Activated naive CD4-positive, alpha-beta T cell treated with anti-CD3 and anti-CD28 coated beads, Interleukin-2, amount 10 ng/mL, durations not matched to agents 7 days and 5 days (primary cell): ENCODE measurements around the gene HES2.
"Not testable (repeated sequence)": the region's sequence is repeated elsewhere in the genome, so short reads cannot be mapped to it uniquely, and the experiment has no call there.

Source experiments
- CTCF ChIA-PET: fragments of 350-600 bp; sonication (Branson Sonifier 250); formaldehyde crosslinking; loops from one replicate; lab custom pipeline; 2021; ENCODE audit warnings: antibody characterized with exemption; lab: Charles Lee
- DNase-seq: peaks from one replicate; pipeline ENCODE4 v3.0.0-alpha.2; 2020
- H3K27ac Mint-ChIP-seq: one replicate; pipeline ENCODE4 v1.8.0; 2021; ENCODE audit warnings: mild to moderate bottlenecking, moderate library complexity, mixed read lengths
- H3K27me3 Mint-ChIP-seq: one replicate; pipeline ENCODE4 v1.8.0; 2021; ENCODE audit warnings: mild to moderate bottlenecking, mixed read lengths
- H3K36me3 Mint-ChIP-seq: one replicate; pipeline ENCODE4 v1.8.0; 2021; ENCODE audit warnings: mixed read lengths
- H3K4me1 Mint-ChIP-seq: one replicate; pipeline ENCODE4 v1.8.0; 2021; ENCODE audit warnings: mixed read lengths
- H3K4me3 Mint-ChIP-seq: one replicate; pipeline ENCODE4 v1.8.0; 2021; ENCODE audit warnings: mild to moderate bottlenecking, moderate library complexity, mixed read lengths
- H3K9me3 Mint-ChIP-seq: one replicate; pipeline ENCODE4 v1.8.0; 2021; ENCODE audit warnings: mixed read lengths

Gene HES2

DNA sequence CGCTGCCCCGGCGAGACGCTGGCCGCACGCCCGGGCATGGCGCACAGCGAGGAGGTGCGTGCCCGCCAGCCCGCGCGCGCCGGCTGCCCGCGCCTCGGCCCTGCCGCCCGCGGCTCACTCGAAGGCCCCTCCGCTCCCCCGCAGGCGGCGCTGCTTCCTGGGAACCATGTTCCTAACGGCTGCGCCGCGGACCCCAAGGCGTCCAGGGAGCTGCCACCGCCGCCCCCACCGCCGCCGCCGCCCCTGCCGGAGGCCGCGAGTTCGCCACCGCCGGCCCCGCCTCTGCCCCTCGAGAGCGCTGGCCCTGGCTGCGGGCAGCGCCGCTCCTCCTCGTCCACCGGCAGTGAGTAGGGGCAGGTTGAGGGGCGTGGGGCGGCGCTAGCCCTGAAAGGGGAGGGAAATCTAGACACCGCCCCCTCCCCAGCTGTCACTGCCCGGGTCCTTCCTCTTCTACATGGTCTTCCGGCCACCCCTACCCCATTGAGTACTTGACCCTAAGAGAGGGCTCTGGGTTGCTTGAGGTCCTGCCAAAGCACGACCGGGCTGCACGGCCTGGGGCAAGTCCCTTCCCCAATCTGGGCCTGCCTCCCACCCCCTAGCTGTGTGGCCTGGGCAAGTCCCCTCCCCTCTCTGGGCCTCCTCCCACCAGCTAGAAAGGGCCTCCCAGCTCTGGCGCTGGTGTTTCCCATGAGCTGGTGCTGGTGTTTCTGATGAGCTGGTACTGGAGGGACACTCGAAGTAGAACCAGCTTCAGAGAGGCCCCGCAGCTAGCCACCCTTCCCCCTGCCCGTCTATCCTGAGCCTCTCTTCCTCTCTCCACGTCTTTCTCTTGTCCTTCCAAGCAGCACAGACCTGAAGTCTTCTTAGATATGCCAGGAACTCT lies 29.3 kb upstream of the HES2 start:
- Mint-ChIP-seq H3K27ac (no peak overlapping the region), H3K9me3 (no peaks in the 10 kb centered on the region), H3K27me3 (peaks cover 99% of the 10 kb centered on the region), H3K36me3 (no peaks in the 10 kb centered on the region), H3K4me1 (peaks cover 28% of the 10 kb centered on the region), H3K4me3 (peak overlapping the region; percentile 33)
- peak; percentile 47 for DNase-seq
- CTCF ChIA-PET: interaction anchor here (0.6 to 3.9 kb wide), 8 partner anchors 9 to 202 kb away, joined by 3 to 13 read pairs (median 4); no protein-coding TSS in a partner anchor

DNA sequence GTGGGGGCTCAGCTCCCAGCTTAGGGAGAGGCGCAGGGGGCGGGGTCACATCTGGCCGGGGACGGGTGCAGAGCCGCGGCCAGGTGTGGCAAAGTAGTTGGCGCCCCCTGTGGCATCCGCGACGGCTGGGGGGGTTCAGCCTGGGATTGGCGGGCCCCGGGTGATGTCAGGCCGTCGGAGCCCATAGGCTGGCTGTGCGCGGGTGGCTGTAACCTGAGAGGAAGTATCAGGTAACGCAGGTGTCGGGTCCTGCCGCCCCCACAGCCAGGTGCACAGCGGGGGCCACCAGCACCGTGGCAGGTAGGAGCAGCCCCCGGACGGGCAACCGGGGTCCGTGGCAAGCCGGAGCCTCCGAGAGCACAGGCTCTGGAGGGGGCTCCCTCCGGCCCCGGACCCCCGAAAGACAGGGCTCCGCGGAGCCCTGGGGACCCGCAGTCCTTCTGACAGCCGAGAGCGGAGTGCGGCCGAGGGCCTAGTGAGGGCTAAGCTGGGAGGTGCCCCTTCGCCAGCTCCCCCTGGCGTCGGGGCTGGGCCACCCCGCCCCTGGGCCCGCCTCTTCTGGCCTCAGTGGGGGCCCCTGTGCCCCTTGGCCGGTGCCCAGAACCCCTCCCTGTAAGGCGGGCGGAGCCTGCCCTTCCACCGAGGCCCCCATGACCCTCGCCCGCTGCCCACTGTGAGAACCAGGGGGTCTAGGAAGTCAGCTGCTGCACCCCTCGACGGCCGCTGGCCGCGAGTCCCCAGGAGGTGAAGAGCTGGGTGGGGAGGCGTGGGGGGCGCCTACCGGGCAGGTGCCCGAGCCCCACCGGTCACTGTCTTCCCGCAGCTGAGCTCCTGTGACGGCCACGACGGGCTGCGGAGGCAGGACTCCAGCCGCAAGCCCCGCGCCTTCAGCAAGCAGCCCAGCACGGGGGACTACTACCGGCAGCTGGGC lies 28.4 kb upstream of the HES2 start:
- Mint-ChIP-seq H3K36me3 (no peaks in the 10 kb centered on the region), H3K9me3 (no peaks in the 10 kb centered on the region), H3K27ac (no peak overlapping the region), H3K4me3 (peak overlapping the region; percentile 21), H3K4me1 (peaks cover 22% of the 10 kb centered on the region), H3K27me3 (peaks cover 99% of the 10 kb centered on the region)
- CTCF ChIA-PET: interaction anchor here (0.8 to 3.9 kb wide), 2 partner anchors 9 to 41 kb away, joined by 3 to 13 read pairs; no protein-coding TSS in a partner anchor
- peak; percentile 56 for DNase-seq

GRCh38 chr1:6447016-6447817 lies 27.5 kb upstream of the HES2 start:
- CTCF ChIA-PET: interaction anchor here (1.1 to 3.9 kb wide), 3 partner anchors 10 to 42 kb away, joined by 3 to 13 read pairs (median 4); no protein-coding TSS in a partner anchor
- Mint-ChIP-seq H3K4me1 (peaks cover 22% of the 10 kb centered on the region), H3K27ac (no peak overlapping the region), H3K9me3 (no peaks in the 10 kb centered on the region), H3K4me3 (peak overlapping the region; percentile 21), H3K27me3 (peaks cover 99% of the 10 kb centered on the region), H3K36me3 (no peaks in the 10 kb centered on the region)
- DNase-seq: no peak

GRCh38 chr1:6446665-6447015 lies 26.9 kb upstream of the HES2 start:
- no peak overlapping the region for H3K27ac Mint-ChIP-seq
- H3K27me3 Mint-ChIP-seq: peaks cover 99% of the 10 kb centered on the region
- H3K4me3 Mint-ChIP-seq: no peak overlapping the region
- CTCF ChIA-PET: interaction anchor here (1.1 to 1.6 kb wide), 4 partner anchors 9 to 30 kb away, joined by 3 to 8 read pairs (median 4); no protein-coding TSS in a partner anchor
- DNase-seq: no peak
- H3K4me1 Mint-ChIP-seq: peaks cover 22% of the 10 kb centered on the region
- H3K36me3 Mint-ChIP-seq: no peaks in the 10 kb centered on the region
- no peaks in the 10 kb centered on the region for H3K9me3 Mint-ChIP-seq

- CTCF ChIA-PET: interaction anchor here (0.7 to 1.6 kb wide), 3 partner anchors 16 to 31 kb away, joined by 3 to 8 read pairs (median 3); no protein-coding TSS in a partner anchor
- H3K4me3 Mint-ChIP-seq, H3K36me3 Mint-ChIP-seq, H3K9me3 Mint-ChIP-seq, DNase-seq, H3K27ac Mint-ChIP-seq: not testable (repeated sequence)
- H3K27me3 Mint-ChIP-seq: peaks cover 99% of the 10 kb centered on the region
- peaks cover 24% of the 10 kb centered on the region for H3K4me1 Mint-ChIP-seq
These were observed 26.2 kb upstream of the HES2 start for GRCh38 chr1:6445929-6446328.

DNA sequence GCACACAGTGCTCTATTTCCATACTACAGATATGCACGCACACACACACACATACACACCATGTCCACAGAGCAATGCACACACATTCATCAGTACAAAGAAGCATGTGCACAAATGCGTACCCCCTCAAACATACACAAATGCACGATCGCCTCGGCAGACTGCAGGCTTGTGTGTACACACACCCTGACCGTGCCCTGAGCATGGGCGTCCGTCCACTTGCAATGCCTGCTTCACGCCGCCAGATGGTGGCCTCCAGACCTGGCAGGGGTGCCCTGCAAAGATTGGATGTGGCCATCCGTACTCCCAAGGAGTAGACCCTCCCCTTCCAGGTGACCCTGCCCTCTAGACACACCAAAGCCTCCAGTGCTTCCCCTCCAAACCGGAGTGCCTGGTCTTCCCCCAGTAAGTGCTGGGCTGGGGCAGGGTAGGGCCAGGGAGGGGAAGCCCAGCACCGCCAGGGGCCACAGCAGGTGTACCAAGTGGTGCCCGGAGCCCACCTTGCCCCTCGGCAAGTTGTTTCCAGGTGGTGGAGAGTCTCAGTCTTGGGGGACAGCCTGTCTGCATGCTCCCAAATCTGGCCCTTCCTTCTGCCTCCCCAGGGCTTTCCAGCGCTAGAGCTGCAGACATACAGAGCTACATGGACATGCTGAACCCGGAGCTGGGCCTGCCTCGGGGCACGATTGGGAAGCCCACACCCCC lies 25.5 kb upstream of the HES2 start:
- no peak overlapping the region for H3K27ac Mint-ChIP-seq
- H3K4me1 Mint-ChIP-seq: peaks cover 23% of the 10 kb centered on the region
- CTCF ChIA-PET: interaction anchor here (0.6 to 1.6 kb wide), 4 partner anchors 17 to 162 kb away, joined by 3 to 8 read pairs (median 3); no protein-coding TSS in a partner anchor
- no peak overlapping the region for H3K4me3 Mint-ChIP-seq
- H3K27me3 Mint-ChIP-seq: peaks cover 99% of the 10 kb centered on the region
- no peaks in the 10 kb centered on the region for H3K36me3 Mint-ChIP-seq
- H3K9me3 Mint-ChIP-seq: no peaks in the 10 kb centered on the region
- peak; percentile 61 for DNase-seq

GRCh38 chr1:6444377-6444776 lies 24.7 kb upstream of the HES2 start:
- Mint-ChIP-seq H3K4me1 (peaks cover 21% of the 10 kb centered on the region), H3K9me3 (no peaks in the 10 kb centered on the region), H3K4me3 (no peak overlapping the region), H3K27ac (no peak overlapping the region), H3K27me3 (peaks cover 99% of the 10 kb centered on the region), H3K36me3 (no peaks in the 10 kb centered on the region)
- CTCF ChIA-PET: interaction anchor here (8.7 kb wide), 1 partner anchor 23 kb away, joined by 78 read pairs; the partner anchor contains the start of gene HES2
- DNase-seq: no peak

DNA sequence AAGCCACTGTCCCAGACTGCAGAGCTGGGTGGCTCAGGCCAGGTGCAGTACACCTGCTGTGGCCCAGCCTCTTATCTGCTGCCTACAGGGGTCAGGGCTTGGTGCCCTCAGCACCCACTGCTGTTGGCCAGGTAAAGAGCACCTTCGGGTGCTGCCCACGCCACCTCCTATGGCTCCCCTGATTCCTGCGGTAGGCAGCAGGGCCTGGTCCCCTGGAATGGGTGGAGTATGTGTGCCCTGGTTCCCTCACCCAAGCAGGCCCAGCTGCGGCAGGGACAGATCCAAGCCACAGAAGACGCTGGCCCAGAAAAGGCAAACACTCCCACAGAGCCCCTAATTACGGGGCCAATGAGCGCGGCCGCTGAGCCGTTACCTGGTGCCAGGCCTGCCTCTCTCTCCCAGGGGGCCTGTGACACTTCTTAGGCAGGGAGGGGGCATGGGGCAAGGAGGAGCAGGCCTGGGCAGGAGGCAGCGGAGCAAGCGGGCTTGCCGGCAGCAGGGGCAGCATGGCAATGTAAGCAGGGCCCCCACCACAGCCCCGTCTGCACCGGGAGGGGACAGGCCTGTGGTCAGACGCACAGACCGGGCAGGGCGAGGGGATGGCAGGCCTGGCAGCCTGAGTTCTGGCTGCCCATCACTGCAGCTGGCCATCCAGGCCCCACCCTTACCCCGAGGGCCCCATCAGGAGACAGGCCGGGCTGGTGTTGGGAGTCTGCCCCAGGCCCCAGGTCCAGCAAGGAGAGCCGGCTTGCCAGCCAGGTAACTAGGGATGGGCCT lies 23.8 kb upstream of the HES2 start:
- Mint-ChIP-seq H3K36me3 (no peaks in the 10 kb centered on the region), H3K27me3 (peaks cover 100% of the 10 kb centered on the region), H3K9me3 (no peaks in the 10 kb centered on the region), H3K27ac (no peak overlapping the region), H3K4me1 (peaks cover 19% of the 10 kb centered on the region), H3K4me3 (no peak overlapping the region)
- DNase-seq: no peak
- CTCF ChIA-PET: interaction anchor here (0.6 to 8.7 kb wide), 4 partner anchors 11 to 24 kb away, joined by 3 to 78 read pairs (median 3); partner anchors contain the start of gene HES2

DNA sequence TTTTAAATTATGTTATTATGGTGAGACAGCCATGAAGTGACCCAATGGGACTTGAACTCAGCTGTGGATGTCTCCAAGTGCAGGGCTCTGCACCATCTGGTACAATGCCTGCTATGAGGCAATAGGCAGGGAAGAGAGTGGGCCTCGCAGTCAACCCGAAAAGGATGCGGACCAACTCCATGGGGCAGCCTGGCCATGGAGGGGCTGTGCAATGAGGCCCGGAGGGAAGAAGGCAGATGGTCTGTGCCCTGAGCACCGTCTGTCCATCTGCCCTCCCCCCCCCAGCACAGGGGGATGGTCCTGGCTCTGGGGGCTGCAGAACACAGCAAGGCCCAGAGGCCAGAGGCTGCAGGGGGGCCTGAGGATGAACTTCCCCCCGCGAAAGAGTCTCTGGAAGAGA lies 21.9 kb upstream of the HES2 start:
- no peak for DNase-seq
- Mint-ChIP-seq H3K27ac (no peak overlapping the region), H3K9me3 (no peaks in the 10 kb centered on the region), H3K27me3 (peaks cover 94% of the 10 kb centered on the region), H3K4me3 (no peak overlapping the region), H3K4me1 (peaks cover 10% of the 10 kb centered on the region), H3K36me3 (no peaks in the 10 kb centered on the region)
- CTCF ChIA-PET: interaction anchor here (0.6 to 8.7 kb wide), 5 partner anchors 13 to 82 kb away, joined by 3 to 78 read pairs (median 4); partner anchors contain the start of gene HES2

DNA sequence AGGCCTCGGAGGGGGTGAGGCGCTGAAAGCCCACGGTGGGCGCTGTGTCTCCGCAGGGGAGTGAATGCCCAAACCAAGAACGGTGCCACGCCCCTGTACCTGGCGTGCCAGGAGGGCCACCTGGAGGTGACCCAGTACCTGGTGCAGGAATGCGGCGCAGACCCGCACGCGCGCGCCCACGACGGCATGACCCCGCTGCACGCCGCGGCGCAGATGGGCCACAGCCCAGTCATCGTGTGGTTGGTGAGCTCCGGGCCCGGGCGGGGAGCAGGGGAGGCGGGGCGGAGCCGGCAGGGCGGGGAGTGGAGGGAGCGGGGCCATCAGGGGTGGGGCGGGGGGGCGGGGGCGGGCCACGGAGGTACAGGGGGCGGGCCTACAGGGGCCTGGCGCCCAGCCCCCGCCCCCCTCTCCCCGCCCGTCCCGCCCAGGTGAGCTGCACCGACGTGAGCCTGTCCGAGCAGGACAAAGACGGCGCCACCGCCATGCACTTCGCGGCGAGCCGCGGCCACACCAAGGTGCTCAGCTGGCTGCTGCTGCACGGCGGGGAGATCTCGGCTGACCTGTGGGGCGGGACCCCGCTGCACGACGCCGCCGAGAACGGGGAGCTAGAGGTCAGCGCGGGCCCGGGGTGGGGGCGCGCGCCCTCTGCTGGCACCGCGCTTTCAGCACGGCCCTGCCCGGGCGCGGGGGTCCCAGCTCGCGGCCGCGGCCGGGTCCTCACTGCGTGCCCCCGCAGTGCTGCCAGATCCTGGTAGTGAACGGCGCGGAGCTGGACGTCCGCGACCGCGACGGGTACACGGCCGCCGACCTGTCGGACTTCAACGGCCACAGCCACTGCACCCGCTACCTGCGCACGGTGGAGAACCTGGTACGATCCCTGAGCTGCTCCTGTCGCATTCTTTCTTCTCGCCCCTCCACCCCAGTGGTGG lies 20.7 kb upstream of the HES2 start:
- H3K27ac Mint-ChIP-seq: no peak overlapping the region
- H3K27me3 Mint-ChIP-seq: peaks cover 91% of the 10 kb centered on the region
- H3K4me3 Mint-ChIP-seq: peak overlapping the region; percentile 6
- H3K4me1 Mint-ChIP-seq: peaks cover 8% of the 10 kb centered on the region
- no peaks in the 10 kb centered on the region for H3K36me3 Mint-ChIP-seq
- H3K9me3 Mint-ChIP-seq: no peaks in the 10 kb centered on the region
- DNase-seq: peak; percentile 86
- CTCF ChIA-PET: interaction anchor here (1.1 to 8.7 kb wide), 7 partner anchors 9 to 81 kb away, joined by 3 to 78 read pairs (median 5); partner anchors contain the start of gene HES2

GRCh38 chr1:6438047-6438525 lies 18.4 kb upstream of the HES2 start:
- Mint-ChIP-seq H3K9me3 (no peaks in the 10 kb centered on the region), H3K4me3 (no peak overlapping the region), H3K4me1 (peaks cover 8% of the 10 kb centered on the region), H3K27ac (no peak overlapping the region), H3K27me3 (peaks cover 88% of the 10 kb centered on the region), H3K36me3 (no peaks in the 10 kb centered on the region)
- peak; percentile 84 for DNase-seq
- CTCF ChIA-PET: interaction anchor here (0.6 to 8.7 kb wide), 30 partner anchors 9 to 385 kb away, joined by 3 to 78 read pairs (median 5); partner anchors contain the start of genes HES2, PLEKHG5 and RNF207
